Muscle layer of duodenum (tissue), 2 donors: Measurements from ENCODE around the gene PLA2G6.

ENCODE experiments used
- H3K27ac ChIP-seq: one replicate; pipeline ENCODE4 v1.7.0; 2013; ENCODE audit warnings: mild to moderate bottlenecking, low read length
- H3K27me3 ChIP-seq: one replicate; pipeline ENCODE4 v1.7.0; 2013; ENCODE audit warnings: low read depth, mild to moderate bottlenecking, control low read depth, low read length
- H3K36me3 ChIP-seq, 2 donors: one replicate each; pipeline ENCODE4 v1.7.0; 2013; ENCODE audit warnings: low read length in 2 of 2, control low read depth in 1 of 2, mild to moderate bottlenecking in 1 of 2; ENCODE audit not compliant: insufficient read depth in 2 of 2, control insufficient read depth in 1 of 2
- H3K4me1 ChIP-seq, 2 donors: one replicate each; pipeline ENCODE4 v1.7.0; 2013; ENCODE audit warnings: low read length in 2 of 2, mild to moderate bottlenecking in 2 of 2, control low read depth in 1 of 2, moderate library complexity in 1 of 2; ENCODE audit not compliant: insufficient read depth in 2 of 2, control insufficient read depth in 1 of 2
- H3K4me3 ChIP-seq, 2 donors: one replicate each; pipeline ENCODE4 v1.7.0; 2013; ENCODE audit warnings: low read length in 2 of 2, low read depth in 1 of 2, mild to moderate bottlenecking in 1 of 2
- H3K9me3 ChIP-seq, 2 donors: one replicate each; pipeline ENCODE4 v1.7.0; 2013; ENCODE audit warnings: low read length in 2 of 2, control low read depth in 1 of 2, mild to moderate bottlenecking in 1 of 2; ENCODE audit not compliant: control insufficient read depth in 1 of 2
- donor health status: healthy.

Gene PLA2G6

DNA sequence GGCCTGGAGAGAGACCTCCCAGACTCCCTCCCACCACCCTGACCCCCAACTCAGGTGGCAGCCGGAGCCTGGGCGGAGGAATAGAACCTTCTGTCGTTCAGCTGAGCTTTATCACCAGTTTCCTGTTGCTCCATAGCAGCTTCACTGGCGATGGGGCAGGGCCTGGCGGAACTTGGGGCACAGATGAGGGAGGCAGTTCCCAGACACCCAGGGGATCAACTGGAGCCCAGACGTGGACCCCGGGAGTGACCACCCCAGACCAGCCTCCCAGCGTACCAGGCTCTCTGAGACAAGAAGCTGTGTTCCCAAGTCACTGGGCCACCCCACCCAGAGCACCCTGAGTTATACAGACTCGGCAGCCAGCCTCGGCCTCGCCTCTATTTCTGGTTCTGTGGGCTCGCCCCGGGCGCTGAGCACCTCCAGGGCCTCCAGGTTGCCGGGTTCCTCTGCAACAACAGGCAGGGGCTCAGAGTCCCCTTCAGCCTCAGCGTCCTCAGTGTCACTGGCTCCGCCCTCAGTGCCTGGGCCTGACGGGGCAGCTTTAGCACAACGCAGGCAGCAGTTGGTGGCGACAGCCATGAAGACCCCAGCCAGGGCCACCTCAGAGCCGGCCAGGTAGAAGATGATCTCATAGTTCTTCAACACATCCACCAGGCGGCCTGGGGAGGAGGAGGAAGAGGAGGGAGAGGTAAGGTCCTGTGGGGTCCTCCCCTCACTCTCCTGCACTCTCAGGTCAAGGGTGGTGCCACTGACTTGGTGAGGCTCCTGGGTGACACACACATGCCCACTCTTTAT lies 103.4 kb downstream of the PLA2G6 start:
- Histone ChIP-seq H3K36me3 (peaks cover 3 to 19% of the 10 kb centered on the region in 2 donors), H3K27ac (no peak overlapping the region), H3K27me3 (peaks cover 19% of the 10 kb centered on the region), H3K4me3 (no peak overlapping the region), H3K9me3 (no peaks in the 10 kb centered on the region), H3K4me1 (peaks cover 0 to 23% of the 10 kb centered on the region in 2 donors)

DNA sequence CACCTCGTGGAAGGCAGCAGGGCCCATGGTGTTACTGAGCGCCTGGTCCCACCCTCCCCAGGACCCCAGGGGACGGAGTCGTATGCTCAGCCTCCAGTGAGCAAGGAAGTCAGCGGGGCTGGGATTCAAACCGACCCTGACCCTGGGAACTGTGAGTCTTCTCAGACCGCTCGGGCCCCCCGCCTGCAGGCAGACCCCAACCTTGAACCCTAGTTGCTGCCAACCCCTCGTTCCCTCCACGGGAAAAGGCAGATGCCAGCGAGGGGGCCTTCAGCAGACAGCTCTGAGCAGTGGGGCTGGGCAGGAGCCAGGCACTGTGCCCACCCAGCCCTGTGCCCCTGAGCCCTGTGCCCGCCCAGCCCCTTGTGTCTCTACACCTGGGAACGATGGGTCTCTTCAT lies 104.0 kb downstream of the PLA2G6 start:
- H3K36me3 ChIP-seq: peaks cover 4 to 25% of the 10 kb centered on the region in 2 donors
- H3K27me3 ChIP-seq: peaks cover 14% of the 10 kb centered on the region
- no peak overlapping the region for H3K4me3 ChIP-seq
- H3K27ac ChIP-seq: no peak overlapping the region
- peaks cover 0 to 19% of the 10 kb centered on the region in 2 donors for H3K4me1 ChIP-seq
- no peaks in the 10 kb centered on the region for H3K9me3 ChIP-seq

DNA sequence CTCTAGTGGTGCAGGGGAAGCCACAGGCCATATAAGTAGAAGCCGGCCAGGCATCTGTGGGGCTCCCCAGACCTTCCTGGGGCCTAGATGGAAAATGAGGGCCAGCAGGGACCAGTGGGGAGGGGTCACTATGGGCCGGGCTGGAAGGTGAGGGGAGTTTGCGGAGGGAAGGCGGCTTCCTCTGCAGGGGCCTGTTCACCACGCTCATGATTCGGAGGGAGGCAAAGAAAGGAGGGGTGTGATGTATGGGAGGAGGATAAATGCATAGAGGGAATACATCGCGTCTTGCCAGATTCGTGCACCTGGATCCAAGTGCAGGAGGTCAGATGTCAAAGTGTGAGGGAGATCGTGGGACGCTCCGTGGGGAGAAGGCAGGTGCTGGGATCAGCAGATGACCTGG lies 104.5 kb downstream of the PLA2G6 start:
- H3K4me3 ChIP-seq: no peak overlapping the region
- H3K9me3 ChIP-seq: no peaks in the 10 kb centered on the region
- peaks cover 0 to 14% of the 10 kb centered on the region in 2 donors for H3K4me1 ChIP-seq
- H3K36me3 ChIP-seq: peaks cover 4 to 28% of the 10 kb centered on the region in 2 donors
- no peak overlapping the region for H3K27ac ChIP-seq
- peaks cover 11% of the 10 kb centered on the region for H3K27me3 ChIP-seq

DNA sequence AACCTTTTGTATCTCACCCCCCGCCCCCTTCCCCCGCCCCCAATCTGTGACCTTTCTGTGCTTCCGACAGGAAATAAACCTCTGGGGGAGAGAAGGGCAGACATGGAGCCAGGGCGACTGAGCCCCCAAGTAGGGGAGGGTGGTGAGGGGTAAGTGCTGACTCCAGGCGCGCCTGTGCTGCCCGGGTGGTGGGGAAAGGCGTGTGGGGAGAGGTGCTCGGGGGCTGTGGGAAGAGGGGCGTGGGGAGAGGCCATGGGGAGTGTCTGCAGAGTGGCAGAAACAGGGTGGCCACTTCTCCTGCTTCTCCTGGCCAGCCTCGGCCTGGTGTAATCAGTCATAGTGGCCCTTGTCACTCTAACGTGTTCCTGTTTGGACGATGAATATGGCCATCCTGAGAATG lies 105.7 kb downstream of the PLA2G6 start:
- Histone ChIP-seq H3K27ac (no peak overlapping the region), H3K4me3 (no peak overlapping the region), H3K36me3 (peaks cover 4 to 36% of the 10 kb centered on the region in 2 donors), H3K9me3 (no peaks in the 10 kb centered on the region), H3K27me3 (peaks cover 6% of the 10 kb centered on the region), H3K4me1 (peaks cover 0 to 5% of the 10 kb centered on the region in 2 donors)

DNA sequence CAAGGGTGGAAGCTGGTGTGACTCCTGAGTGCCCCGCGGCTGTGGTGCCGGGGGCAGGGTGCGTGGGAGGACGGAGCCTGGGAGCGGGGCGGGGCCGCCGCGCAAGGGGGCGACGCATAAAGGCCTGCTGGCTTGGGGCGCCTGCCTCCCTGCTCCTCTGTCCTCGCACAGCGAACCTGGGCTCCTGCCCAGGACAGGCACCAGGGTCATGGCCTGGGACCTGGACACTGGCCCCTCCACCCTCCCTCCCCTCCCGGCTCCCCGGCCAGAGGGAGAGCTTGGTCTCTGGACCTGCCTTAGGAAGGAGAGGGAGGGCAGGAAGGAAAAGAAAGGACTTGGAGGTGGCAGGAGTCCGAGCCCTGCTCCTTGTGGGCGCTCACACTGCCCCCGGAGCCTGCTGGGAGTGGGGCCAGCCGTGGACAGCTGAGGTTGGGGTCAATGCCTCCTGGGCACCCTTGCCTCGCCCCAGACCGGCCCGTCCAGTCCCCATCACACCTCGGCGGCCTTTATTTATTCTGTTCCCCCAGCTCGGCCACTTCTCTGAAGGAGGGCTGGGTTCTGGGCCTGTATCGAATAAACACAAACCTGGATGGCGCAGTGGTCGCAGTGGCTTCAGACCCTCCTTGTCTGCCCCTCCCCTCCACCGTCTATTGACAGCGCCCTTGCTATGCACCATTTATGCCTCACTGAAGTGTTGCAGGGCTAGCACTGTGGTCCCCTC lies 106.4 kb downstream of the PLA2G6 start:
- no peak overlapping the region for H3K27ac ChIP-seq
- H3K9me3 ChIP-seq: no peaks in the 10 kb centered on the region
- no peak overlapping the region for H3K4me3 ChIP-seq
- H3K4me1 ChIP-seq: peaks cover 0 to 4% of the 10 kb centered on the region in 2 donors
- H3K27me3 ChIP-seq: peaks cover under 1% of the 10 kb centered on the region
- peaks cover 5 to 36% of the 10 kb centered on the region in 2 donors for H3K36me3 ChIP-seq

DNA sequence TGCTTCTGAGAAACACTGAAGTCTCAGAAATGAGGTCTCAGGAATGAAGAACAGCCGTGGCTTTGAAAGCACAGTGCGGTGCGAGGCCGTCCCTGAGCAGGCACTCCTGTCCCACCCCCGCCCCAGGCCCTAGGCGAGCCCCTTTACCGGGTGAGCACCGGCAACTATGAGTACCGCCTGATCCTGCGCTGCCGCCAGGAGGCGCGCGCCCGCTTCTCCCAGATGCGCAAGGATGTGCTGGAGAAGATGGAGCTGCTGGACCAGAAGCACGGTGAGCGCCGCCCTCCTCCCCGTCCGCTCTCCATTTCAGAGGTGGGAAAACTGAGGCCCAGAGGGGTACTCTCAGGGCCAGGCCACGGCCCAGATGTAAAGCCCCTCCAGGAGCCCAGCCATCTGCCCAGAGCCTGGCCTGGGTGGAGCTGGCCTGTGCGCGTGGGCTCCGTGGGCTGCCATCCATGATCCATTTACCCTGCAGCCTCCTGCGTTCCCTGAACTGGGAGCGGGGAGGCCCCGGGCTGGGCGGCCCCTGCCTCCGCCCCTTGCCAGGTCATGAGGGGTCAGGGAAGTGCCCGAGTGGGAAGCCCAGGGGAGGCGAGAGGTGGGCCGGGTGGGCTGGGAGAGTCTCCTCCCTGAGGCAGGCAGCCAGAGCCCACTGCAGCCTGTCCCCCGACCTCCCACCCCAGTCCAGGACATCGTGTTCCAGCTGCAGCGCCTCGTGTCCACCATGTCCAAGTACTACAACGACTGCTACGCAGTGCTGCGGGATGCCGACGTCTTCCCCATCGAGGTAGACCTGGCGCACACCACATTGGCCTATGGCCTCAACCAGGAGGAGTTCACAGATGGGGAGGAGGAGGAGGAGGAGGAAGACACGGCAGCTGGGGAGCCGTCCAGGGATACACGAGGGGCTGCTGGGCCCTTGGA lies 107.2 kb downstream of the PLA2G6 start:
- peaks cover 11 to 36% of the 10 kb centered on the region in 2 donors for H3K36me3 ChIP-seq

DNA sequence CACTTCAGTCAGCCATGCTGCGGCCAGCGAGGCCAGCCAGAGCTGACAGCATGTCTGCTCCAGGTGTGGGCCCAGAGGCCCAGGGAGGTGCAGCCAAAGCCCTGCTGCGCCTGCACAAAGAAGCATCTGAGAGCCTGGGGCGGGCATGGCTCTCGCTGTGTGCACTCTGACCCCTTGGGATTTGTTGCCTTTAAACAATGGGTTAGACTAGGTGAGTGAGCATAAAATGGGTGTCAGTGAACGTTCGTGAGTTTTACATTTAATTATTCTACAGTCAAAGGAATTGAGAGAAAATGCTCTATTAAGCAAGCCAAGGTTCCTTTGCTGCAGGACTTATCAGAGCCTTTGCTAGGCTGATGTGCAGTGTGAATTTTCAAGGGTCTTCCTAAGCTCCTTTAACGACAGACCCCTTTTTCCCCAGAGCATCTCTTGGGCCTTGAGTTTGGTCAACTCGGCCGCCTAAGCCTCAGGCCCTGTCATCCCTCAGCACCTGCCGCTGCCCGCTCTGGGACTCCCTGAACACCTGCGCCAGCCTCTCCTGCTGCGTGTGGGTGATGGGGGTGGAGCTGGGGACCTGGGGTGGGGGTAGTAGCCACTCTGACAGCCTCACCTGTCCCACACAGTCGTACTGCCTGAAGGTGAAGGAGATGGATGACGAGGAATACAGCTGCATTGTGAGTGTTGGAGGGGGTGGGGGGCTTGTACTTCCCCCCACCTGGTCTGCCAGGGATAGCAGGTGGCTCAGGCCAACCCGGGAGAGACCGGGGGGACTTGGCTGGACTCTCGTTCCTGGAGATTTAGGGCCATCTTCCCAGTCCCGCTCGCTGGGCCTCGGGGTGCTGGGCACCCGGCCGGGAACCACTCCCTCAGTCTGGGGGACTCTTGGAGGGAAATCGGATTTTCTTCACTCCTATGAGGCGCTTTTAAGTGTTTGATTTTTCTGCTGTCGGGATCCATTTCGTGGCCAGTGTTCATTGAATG lies 108.2 kb downstream of the PLA2G6 start:
- H3K9me3 ChIP-seq: no peaks in the 10 kb centered on the region
- H3K27me3 ChIP-seq: no peaks in the 10 kb centered on the region
- H3K27ac ChIP-seq: no peak overlapping the region
- peaks cover 11 to 36% of the 10 kb centered on the region in 2 donors for H3K36me3 ChIP-seq
- no peak overlapping the region for H3K4me3 ChIP-seq
- H3K4me1 ChIP-seq: peaks cover 0 to 23% of the 10 kb centered on the region in 2 donors

More for the DNA sequence above, 107.2 kb downstream of the PLA2G6 start:
- H3K9me3 ChIP-seq: no peaks in the 10 kb centered on the region
- H3K4me1 ChIP-seq: peaks cover 0 to 13% of the 10 kb centered on the region in 2 donors
- no peak overlapping the region for H3K4me3 ChIP-seq
- no peaks in the 10 kb centered on the region for H3K27me3 ChIP-seq
- H3K27ac ChIP-seq: no peak overlapping the region

DNA sequence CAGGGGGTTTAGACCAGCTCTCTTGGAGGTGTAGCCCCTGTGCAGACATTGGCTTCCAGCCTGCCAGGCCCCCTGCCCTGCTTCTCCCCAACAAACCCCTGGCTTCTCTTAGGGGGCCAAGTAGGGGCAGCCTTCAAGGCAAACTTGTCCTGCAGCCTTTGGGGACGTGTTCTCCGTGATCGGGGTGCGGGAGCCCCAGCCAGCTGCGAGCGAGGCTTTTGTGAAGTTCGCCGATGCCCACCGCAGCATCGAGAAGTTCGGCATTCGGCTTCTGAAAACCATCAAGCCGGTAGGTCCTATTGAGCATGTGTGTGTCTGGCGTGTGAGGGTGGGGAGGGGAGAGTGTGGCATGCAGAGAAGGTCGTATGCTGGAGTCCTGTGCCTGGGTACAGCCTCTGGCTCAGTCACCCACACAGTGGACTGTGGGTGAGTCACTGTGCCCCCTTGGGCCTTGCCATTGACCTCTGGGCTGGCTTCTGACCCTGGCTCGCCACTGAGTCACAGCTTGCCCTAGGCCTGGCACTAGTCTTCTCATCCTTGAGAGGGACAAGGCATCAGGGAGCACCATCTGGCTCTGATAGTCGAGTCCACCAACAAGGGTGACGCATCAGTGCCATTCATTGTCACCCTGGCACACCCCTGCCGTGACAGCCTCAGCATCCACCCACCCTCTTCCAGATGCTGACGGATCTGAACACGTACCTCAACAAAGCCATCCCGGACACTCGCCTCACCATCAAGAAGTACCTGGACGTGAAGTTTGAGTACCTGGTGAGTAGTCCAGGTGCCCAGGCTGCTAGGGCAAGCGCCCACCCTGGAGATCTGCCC lies 109.1 kb downstream of the PLA2G6 start:
- peaks cover 11 to 41% of the 10 kb centered on the region in 2 donors for H3K36me3 ChIP-seq
- H3K4me1 ChIP-seq: peaks cover 0 to 24% of the 10 kb centered on the region in 2 donors
- no peak overlapping the region for H3K27ac ChIP-seq
- no peaks in the 10 kb centered on the region for H3K9me3 ChIP-seq
- no peaks in the 10 kb centered on the region for H3K27me3 ChIP-seq
- H3K4me3 ChIP-seq: no peak overlapping the region

DNA sequence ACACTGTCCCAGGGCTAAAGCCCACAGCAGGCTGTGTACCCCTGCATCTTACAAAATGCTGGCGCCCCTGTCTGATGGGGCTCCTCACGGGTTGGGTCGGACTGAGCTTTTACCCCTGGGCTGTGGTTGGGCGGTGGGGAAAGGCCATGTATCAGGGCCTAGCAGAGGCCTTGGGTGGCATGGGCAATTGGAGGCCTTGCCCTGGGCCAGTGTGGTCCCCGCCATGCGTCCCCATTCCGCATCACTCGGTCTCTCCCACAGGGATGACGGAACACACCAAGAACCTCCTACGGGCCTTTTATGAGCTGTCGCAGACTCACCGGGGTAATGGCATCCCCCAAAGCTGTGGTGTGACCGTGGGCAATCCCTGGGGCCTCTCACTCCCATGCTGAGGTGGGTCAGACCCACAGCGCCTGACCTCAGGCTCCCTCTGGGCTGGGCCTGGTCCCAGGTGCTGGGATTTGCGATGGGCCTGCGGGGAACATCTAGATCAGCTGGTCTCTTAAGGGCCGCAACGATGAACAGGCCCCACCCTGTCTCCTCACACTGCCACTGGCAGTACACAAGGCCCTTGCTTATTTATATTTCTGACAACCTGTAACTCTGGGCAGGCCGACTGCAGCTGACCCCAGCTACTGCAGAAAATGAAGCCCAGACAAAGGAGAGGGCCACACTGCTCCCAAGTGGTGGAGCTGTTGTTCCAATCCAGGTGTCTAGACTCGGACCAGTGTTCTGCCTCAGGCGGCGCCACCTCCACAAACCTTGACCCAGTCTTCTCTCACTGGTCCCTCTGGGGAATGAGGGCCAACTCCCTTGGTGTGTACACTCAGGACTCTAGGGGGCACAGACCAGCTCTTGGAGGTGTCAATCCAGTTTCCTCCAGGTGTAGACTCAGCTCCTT lies 110.0 kb downstream of the PLA2G6 start:
- Histone ChIP-seq H3K36me3 (peaks cover 11 to 44% of the 10 kb centered on the region in 2 donors), H3K27ac (no peak overlapping the region), H3K27me3 (no peaks in the 10 kb centered on the region), H3K4me3 (no peak overlapping the region), H3K9me3 (no peaks in the 10 kb centered on the region), H3K4me1 (peaks cover 0 to 24% of the 10 kb centered on the region in 2 donors)
